Loucy (cell line): Measurements from ENCODE around the gene EFCAB8.

Experiments
- H2AFZ ChIP-seq: fragments of 200-600 bp; sonication (generic); 2 replicates; pipeline ENCODE4 v1.6.0; 2016; ENCODE audit warnings: antibody characterized with exemption, mild to moderate bottlenecking, low read length, moderate library complexity
- H3F3A ChIP-seq: fragments of 200-600 bp; 2 replicates; pipeline ENCODE4 v1.6.0; 2016; ENCODE audit warnings: antibody characterized with exemption, low read depth, mild to moderate bottlenecking
- H3K27me3 ChIP-seq: fragments of 200-600 bp; sonication (generic); 2 replicates; pipeline ENCODE4 v1.6.1; 2014; ENCODE audit warnings: low read length, mild to moderate bottlenecking; ENCODE audit not compliant: insufficient read depth, poor library complexity, severe bottlenecking
- H3K36me3 ChIP-seq: fragments of 200-600 bp; sonication (generic); 2 replicates; pipeline ENCODE4 v1.6.1; 2016; ENCODE audit warnings: low read length; ENCODE audit not compliant: insufficient read depth
- H3K4me1 ChIP-seq: fragments of 200-600 bp; sonication (generic); 2 replicates; pipeline ENCODE4 v1.5.1; 2014; ENCODE audit warnings: low read length, mild to moderate bottlenecking; ENCODE audit not compliant: insufficient read depth, poor library complexity, severe bottlenecking
- H3K4me2 ChIP-seq: fragments of 200-600 bp; sonication (generic); 2 replicates; pipeline ENCODE4 v1.6.0; 2014; ENCODE audit warnings: antibody characterized with exemption, low read length, low read depth, mild to moderate bottlenecking; ENCODE audit not compliant: poor library complexity, severe bottlenecking
- H3K4me3 ChIP-seq: fragments of 200-600 bp; sonication (generic); 2 replicates; pipeline ENCODE4 v1.5.1; 2014; ENCODE audit warnings: low read length, mild to moderate bottlenecking, mixed read lengths; ENCODE audit not compliant: poor library complexity, severe bottlenecking
- H3K79me2 ChIP-seq: fragments of 200-600 bp; sonication (generic); 2 replicates; pipeline ENCODE4 v1.6.1; 2014; ENCODE audit warnings: low read length; ENCODE audit not compliant: insufficient read depth
- H3K9ac ChIP-seq: fragments of 200-600 bp; sonication (generic); 2 replicates; pipeline ENCODE4 v1.6.0; 2014; ENCODE audit warnings: mild to moderate bottlenecking, low read depth, low read length, moderate library complexity; ENCODE audit not compliant: poor library complexity, severe bottlenecking
- H3K9me2 ChIP-seq: fragments of 200-600 bp; sonication (generic); replicated peaks from 2 replicates; pipeline ENCODE4 v1.6.1; 2016; ENCODE audit warnings: low read depth, low read length, mixed read lengths
- H3K9me3 ChIP-seq: fragments of 200-600 bp; sonication (generic); 2 replicates; pipeline ENCODE4 v1.6.1; 2014; ENCODE audit warnings: mild to moderate bottlenecking, antibody characterized with exemption, low read length, low read depth; ENCODE audit not compliant: insufficient read depth
- H4K20me1 ChIP-seq: fragments of 200-600 bp; sonication (generic); 2 replicates; pipeline ENCODE4 v1.6.0; 2014; ENCODE audit warnings: antibody characterized with exemption, low read length, mild to moderate bottlenecking; ENCODE audit not compliant: insufficient read depth, poor library complexity, severe bottlenecking
- CTCF ChIP-seq: fragments of 200-600 bp; sonication (generic); conservative IDR thresholded peaks from 2 replicates; pipeline ENCODE4 v1.5.1; 2014; ENCODE audit warnings: mild to moderate bottlenecking, antibody characterized with exemption, low read length
- EZH2phosphoT487 ChIP-seq: fragments of 200-600 bp; IDR thresholded peaks from 2 replicates; pipeline ENCODE4 v1.6.1; 2018; ENCODE audit warnings: antibody characterized with exemption, mild to moderate bottlenecking, moderate library complexity, borderline replicate concordance

Gene EFCAB8

DNA sequence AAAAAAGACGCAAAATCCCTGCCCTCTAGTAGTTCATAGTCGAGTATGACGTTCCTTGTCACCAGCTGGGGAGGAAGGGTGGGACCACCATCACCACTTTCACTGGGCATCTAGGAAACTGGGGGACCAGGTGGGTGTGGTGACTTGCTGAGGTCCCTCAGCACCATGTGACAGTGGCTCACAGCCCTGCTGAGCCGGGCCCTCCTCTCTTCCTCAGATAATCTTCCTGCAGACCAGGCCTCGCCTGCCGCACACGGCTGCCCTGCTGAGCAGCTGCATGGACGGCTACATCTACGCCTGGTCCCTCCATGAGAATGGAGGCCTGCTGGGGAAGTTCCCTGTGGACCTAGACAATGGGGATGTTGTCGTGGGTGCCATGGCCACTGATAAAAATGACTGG lies 71.5 kb downstream of the EFCAB8 start:
- Histone ChIP-seq H3F3A (no peaks in the 10 kb centered on the region), H2AFZ (no peak overlapping the region), H3K4me2 (no peak overlapping the region), H3K79me2 (no peaks in the 10 kb centered on the region), H3K9ac (no peak overlapping the region), H3K4me1 (no peaks in the 10 kb centered on the region), H3K9me3 (no peaks in the 10 kb centered on the region), H3K4me3 (no peak overlapping the region), H4K20me1 (no peaks in the 10 kb centered on the region), H3K9me2 (no peaks in the 10 kb centered on the region), H3K27me3 (no peaks in the 10 kb centered on the region), H3K36me3 (no peaks in the 10 kb centered on the region)
- TF ChIP-seq CTCF (no peak), EZH2phosphoT487 (no peak)

DNA sequence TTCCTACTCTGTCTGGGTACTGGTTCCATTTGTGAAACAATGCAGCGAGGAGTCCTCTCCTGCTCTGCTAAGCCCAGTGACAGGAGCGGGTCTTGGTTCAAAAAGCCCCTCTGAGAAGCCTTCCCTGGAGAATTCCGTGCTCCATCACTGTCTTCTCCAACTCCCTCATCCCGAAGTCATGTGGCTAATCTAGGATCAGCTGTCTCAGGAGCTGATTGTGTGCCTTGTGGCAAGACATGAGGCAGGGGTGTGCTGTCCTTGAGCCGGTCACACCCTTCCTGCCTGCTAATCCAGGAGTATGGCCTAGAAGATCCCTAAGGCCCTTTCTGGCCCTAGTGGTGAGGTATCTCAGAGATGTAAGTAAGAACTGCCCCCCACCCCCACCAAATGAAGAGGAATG lies 72.0 kb downstream of the EFCAB8 start:
- Histone ChIP-seq H3K9me2 (no peaks in the 10 kb centered on the region), H4K20me1 (no peaks in the 10 kb centered on the region), H2AFZ (no peak overlapping the region)

DNA sequence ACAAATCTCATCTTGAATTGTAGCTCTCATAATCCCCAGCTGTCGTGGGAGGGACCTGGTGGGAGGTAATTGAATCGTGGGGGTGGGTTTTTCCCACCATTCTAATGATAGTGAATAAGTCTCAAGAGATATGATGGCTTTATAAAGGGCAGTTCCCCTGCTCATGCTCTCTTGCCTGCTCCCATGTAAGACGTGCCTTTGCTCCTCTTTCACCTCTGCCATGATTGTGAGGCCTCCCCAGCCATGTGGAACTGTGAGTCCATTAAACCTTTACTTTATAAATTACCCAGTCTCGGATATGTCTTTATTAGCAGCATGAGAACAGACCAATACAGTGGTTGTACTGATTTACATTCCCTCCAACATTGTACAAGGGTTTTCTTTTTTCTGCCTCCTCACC lies 75.9 kb downstream of the EFCAB8 start:
- TF ChIP-seq EZH2phosphoT487 (no peak), CTCF (no peak)
- Histone ChIP-seq H3K9ac (no peak overlapping the region), H3K36me3 (no peaks in the 10 kb centered on the region), H3K4me3 (no peak overlapping the region), H4K20me1 (no peaks in the 10 kb centered on the region), H2AFZ (no peak overlapping the region), H3K4me1 (no peaks in the 10 kb centered on the region), H3K9me2 (no peaks in the 10 kb centered on the region), H3K27me3 (no peaks in the 10 kb centered on the region), H3K9me3 (no peaks in the 10 kb centered on the region), H3F3A (no peaks in the 10 kb centered on the region), H3K79me2 (no peaks in the 10 kb centered on the region), H3K4me2 (no peak overlapping the region)

More for the DNA sequence above, 72.0 kb downstream of the EFCAB8 start:
- H3F3A ChIP-seq = no peaks in the 10 kb centered on the region
- H3K4me1 ChIP-seq = no peaks in the 10 kb centered on the region
- H3K9me3 ChIP-seq = no peaks in the 10 kb centered on the region
- no peaks in the 10 kb centered on the region for H3K36me3 ChIP-seq
- H3K9ac ChIP-seq = no peak overlapping the region
- no peaks in the 10 kb centered on the region for H3K27me3 ChIP-seq
- no peak overlapping the region for H3K4me2 ChIP-seq
- TF ChIP-seq CTCF (no peak), EZH2phosphoT487 (no peak)
- no peaks in the 10 kb centered on the region for H3K79me2 ChIP-seq
- no peak overlapping the region for H3K4me3 ChIP-seq
